Esophagus squamous epithelium (tissue), 4 donors: Measurements from ENCODE around the gene PSMB7.

ENCODE experiments used
- CTCF ChIP-seq, 6 experiments: fragments of 450-650 bp in 4 of 6; fragments of 200-600 bp in 2 of 6; sonication (generic) in 2 of 6; IDR thresholded peaks; one replicate each; pipeline ENCODE4 v1.5.1; 2016 to 2019; ENCODE audit warnings: antibody characterized with exemption in 6 of 6, mild to moderate bottlenecking in 4 of 6, moderate library complexity in 4 of 6
- POLR2A ChIP-seq, 4 donors: fragments of 450-650 bp; IDR thresholded peaks; one replicate each; pipeline ENCODE4 v1.6.1; 2017; ENCODE audit warnings: antibody characterized with exemption in 4 of 4, mild to moderate bottlenecking in 4 of 4, moderate library complexity in 3 of 4

GRCh38 chr9:124361128-124361527 lies 54.1 kb downstream of the PSMB7 start:
- no peak for TF ChIP-seq CTCF (IDR thresholded peaks at IDR 0.05)
- no peak for TF ChIP-seq POLR2A (IDR thresholded peaks at IDR 0.05)
